Keratinocyte (primary cell): Measurements from ENCODE around the gene DDX11. TPM values are rescaled to one million over a fixed set of nuclear protein-coding genes. Genes with fewer than 3 reads are reported as not detected.

Experiments used
- DNase-seq: peaks from one replicate; pipeline ENCODE4 v3.0.0-alpha.2; 2011; ENCODE audit warnings: low read depth, missing footprints, low spot score
- FAIRE-seq: peaks from 2 replicates; lab custom pipeline; 2011; peaks lifted over from hg19 to GRCh38; lab: Jason Lieb, UNC
- H2AFZ ChIP-seq: 2 replicates; pipeline ENCODE4 v1.6.0; 2012; ENCODE audit warnings: low read length, control low read depth, inconsistent platforms; ENCODE audit not compliant: control insufficient read depth
- H3K27ac ChIP-seq: 2 replicates; pipeline ENCODE4 v1.5.1; 2011; ENCODE audit warnings: low read length; ENCODE audit not compliant: control insufficient read depth, insufficient read depth
- H3K27me3 ChIP-seq: 3 replicates; pipeline ENCODE4 v1.6.0; 2011; ENCODE audit warnings: low read length; ENCODE audit not compliant: control insufficient read depth, insufficient read depth; ENCODE audit errors: extremely low read depth
- H3K36me3 ChIP-seq, 2 experiments: 2 replicates in 1 of 2; 3 replicates in 1 of 2; pipeline ENCODE4 v1.5.1; 2011; ENCODE audit warnings: low read length in 2 of 2, mild to moderate bottlenecking in 1 of 2; ENCODE audit not compliant: control insufficient read depth in 2 of 2, insufficient read depth in 2 of 2; ENCODE audit errors: extremely low read depth in 1 of 2
- H3K4me1 ChIP-seq: 3 replicates; pipeline ENCODE4 v1.5.1; 2011; ENCODE audit warnings: low read length; ENCODE audit not compliant: control insufficient read depth, insufficient read depth; ENCODE audit errors: extremely low read depth
- H3K4me2 ChIP-seq: 3 replicates; pipeline ENCODE4 v1.6.0; 2011; ENCODE audit warnings: low read depth, low read length; ENCODE audit not compliant: control insufficient read depth, insufficient read depth; ENCODE audit errors: extremely low read depth
- H3K4me3 ChIP-seq, 3 experiments: fragments of 200-600 bp in 1 of 3; sonication (generic) in 1 of 3; 2 replicates in 2 of 3; 3 replicates in 1 of 3; pipeline ENCODE4 v1.5.1; 2011 to 2016; ENCODE audit warnings: low read length in 3 of 3, mild to moderate bottlenecking in 3 of 3, control low read depth in 2 of 3, inconsistent platforms in 1 of 3, low read depth in 1 of 3, mixed read lengths in 1 of 3, mixed run types in 1 of 3, moderate library complexity in 1 of 3; ENCODE audit not compliant: control insufficient read depth in 2 of 3, insufficient read depth in 2 of 3; ENCODE audit errors: extremely low read depth in 1 of 3
- H3K79me2 ChIP-seq: 2 replicates; pipeline ENCODE4 v1.6.0; 2012; ENCODE audit warnings: low read length; ENCODE audit not compliant: control insufficient read depth, insufficient read depth
- H3K9ac ChIP-seq: 3 replicates; pipeline ENCODE4 v1.6.0; 2011; ENCODE audit warnings: low read length; ENCODE audit not compliant: control insufficient read depth, insufficient read depth; ENCODE audit errors: extremely low read depth
- H3K9me1 ChIP-seq: 3 replicates; pipeline ENCODE4 v1.6.0; 2011; ENCODE audit warnings: low read length; ENCODE audit not compliant: control insufficient read depth, insufficient read depth; ENCODE audit errors: extremely low read depth
- H3K9me3 ChIP-seq: 2 replicates; pipeline ENCODE4 v1.5.1; 2012; ENCODE audit warnings: low read depth, low read length; ENCODE audit not compliant: control insufficient read depth
- H4K20me1 ChIP-seq: 3 replicates; pipeline ENCODE4 v1.6.0; 2011; ENCODE audit warnings: low read length; ENCODE audit not compliant: control insufficient read depth, insufficient read depth; ENCODE audit errors: extremely low read depth
- EZH2 ChIP-seq: IDR thresholded peaks from one replicate; pipeline ENCODE4 v1.6.1; 2012; ENCODE audit warnings: inconsistent platforms, mild to moderate bottlenecking, low read length, moderate library complexity
- dilution Hi-C: fragments of 300-500 bp; cut with MboI; formaldehyde crosslinking; loops from one replicate; pipeline ENCODE4 v1.7.0; 2020; ENCODE audit warnings: low sequenced_read_pairs; ENCODE audit not compliant: extremely low pct_ligation_motif_present
- polyA plus RNA-seq, 5 experiments: library from polyadenylated mRNA; depleted of rRNA in 3 of 5; stranded (reverse) in 3 of 5; stranded (forward) in 1 of 5; unstranded in 1 of 5; fragments of >200 nt; gene quantifications; 1 replicate in 1 of 5; 2 replicates in 3 of 5; 3 replicates in 1 of 5; pipeline versions ENCODE4 v1.2.1 to v1.2.3, GENCODE V29; 2011 to 2012; ENCODE audit warnings: missing spikeins in 2 of 5, low read depth in 1 of 5, low replicate concordance in 1 of 5
- TF ChIP-seq, protein P1 (sequence below), 3 experiments: IDR thresholded peaks in 1 of 3; conservative IDR thresholded peaks in 1 of 3; optimal IDR thresholded peaks in 1 of 3; 2 replicates in 2 of 3; 3 replicates in 1 of 3; pipeline versions ENCODE3 to v1.5.1; 2011; ENCODE audit warnings: low read length in 3 of 3, mild to moderate bottlenecking in 3 of 3, moderate library complexity in 2 of 3, control low read depth in 1 of 3, inconsistent platforms in 1 of 3; ENCODE audit not compliant: insufficient read depth in 2 of 3; ENCODE audit errors: extremely low read depth in 1 of 3

The DDX11 gene
- polyA plus RNA-seq, 1 donor (not counting 4 experiments of a cell fraction or from before 2014, with no cell fraction given) = 11.2 TPM

DNA sequence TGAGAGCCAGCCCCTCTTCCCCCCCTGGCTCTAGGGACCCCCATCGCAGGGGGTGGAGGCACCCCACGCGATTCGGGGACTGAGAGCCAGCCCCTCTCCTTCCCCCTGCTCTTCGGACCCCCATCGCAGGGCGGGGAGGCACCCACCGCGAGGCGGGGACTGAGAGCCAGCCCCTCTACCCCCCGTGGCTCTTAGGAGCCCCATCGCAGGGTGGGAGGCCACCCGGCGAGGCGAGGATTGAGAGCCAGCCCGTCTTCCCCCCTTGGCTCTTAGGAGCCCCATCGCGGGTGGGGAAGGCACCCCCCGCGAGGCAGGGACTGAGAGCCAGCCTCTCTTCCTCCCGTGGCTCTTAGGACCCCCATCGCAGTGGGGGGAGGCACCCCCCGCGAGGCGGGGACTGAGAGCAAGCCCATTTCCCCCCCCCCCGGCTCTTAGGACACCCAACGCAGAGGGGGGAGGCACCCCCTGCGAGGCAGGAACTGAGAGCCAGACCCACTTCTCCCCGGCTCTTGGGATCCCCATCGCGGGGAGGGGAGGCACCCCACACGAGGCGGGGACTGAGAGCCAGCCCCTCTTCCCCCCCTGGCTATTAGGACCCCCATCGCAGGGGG lies 45.6 kb downstream of the DDX11 start:
- Histone ChIP-seq H3K4me3 (no peak overlapping the region), H2AFZ (no peak overlapping the region), H3K36me3 (no peaks in the 10 kb centered on the region), H3K9me1 (no peaks in the 10 kb centered on the region), H3K9me3 (no peaks in the 10 kb centered on the region), H3K27ac (no peak overlapping the region), H3K4me1 (peaks cover 4% of the 10 kb centered on the region), H3K4me2 (no peak overlapping the region), H3K27me3 (peaks cover 30% of the 10 kb centered on the region), H3K9ac (no peak overlapping the region), H4K20me1 (no peaks in the 10 kb centered on the region), H3K79me2 (no peaks in the 10 kb centered on the region)
- dilution Hi-C loops = no loop called here
- FAIRE-seq (no peak), DNase-seq (no peak)
- TF ChIP-seq EZH2 = no peak
- TF ChIP-seq, protein P1, sequence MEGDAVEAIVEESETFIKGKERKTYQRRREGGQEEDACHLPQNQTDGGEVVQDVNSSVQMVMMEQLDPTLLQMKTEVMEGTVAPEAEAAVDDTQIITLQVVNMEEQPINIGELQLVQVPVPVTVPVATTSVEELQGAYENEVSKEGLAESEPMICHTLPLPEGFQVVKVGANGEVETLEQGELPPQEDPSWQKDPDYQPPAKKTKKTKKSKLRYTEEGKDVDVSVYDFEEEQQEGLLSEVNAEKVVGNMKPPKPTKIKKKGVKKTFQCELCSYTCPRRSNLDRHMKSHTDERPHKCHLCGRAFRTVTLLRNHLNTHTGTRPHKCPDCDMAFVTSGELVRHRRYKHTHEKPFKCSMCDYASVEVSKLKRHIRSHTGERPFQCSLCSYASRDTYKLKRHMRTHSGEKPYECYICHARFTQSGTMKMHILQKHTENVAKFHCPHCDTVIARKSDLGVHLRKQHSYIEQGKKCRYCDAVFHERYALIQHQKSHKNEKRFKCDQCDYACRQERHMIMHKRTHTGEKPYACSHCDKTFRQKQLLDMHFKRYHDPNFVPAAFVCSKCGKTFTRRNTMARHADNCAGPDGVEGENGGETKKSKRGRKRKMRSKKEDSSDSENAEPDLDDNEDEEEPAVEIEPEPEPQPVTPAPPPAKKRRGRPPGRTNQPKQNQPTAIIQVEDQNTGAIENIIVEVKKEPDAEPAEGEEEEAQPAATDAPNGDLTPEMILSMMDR (optimal IDR thresholded peaks at IDR 0.05 in 1 of 3, IDR thresholded peaks at IDR 0.05 in 1 of 3, conservative IDR thresholded peaks at IDR 0.05 in 1 of 3; ENCODE audit: extremely low read depth in 1 of 3, insufficient read depth in 2 of 3, low read length in 3 of 3) = no peak

DNA sequence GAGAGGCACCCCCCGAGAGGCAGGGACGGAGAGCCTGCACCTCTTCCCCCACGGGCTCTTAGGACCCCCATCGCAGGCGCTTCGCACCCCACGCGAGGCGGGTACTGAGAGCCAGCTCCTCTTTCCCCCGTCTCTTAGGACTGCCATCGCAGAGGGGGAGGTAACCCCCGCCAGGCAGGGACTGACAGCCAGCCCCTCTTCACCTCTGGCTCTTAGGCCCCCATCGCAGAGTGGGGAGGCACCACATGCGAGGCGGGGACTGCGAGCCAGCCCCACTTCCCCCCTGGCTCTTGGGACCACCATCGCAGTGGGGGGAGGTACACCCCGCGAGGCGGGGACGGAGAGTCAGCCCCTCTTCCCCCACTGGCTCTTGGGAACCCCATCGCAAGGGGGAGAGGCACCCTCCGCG lies 46.1 kb downstream of the DDX11 start:
- Histone ChIP-seq H3K27me3 (peaks cover 30% of the 10 kb centered on the region), H3K9ac (no peak overlapping the region), H3K9me1 (no peaks in the 10 kb centered on the region), H3K9me3 (no peaks in the 10 kb centered on the region), H3K36me3 (no peaks in the 10 kb centered on the region), H3K4me2 (no peak overlapping the region), H3K4me3 (no peak overlapping the region), H4K20me1 (no peaks in the 10 kb centered on the region), H3K27ac (no peak overlapping the region), H3K79me2 (no peaks in the 10 kb centered on the region), H2AFZ (no peak overlapping the region), H3K4me1 (peaks cover 4% of the 10 kb centered on the region)
- FAIRE-seq (no peak), DNase-seq (no peak)
- dilution Hi-C loops = no loop called here
- TF ChIP-seq EZH2 = no peak
- TF ChIP-seq, protein P1 (optimal IDR thresholded peaks at IDR 0.05 in 1 of 3, IDR thresholded peaks at IDR 0.05 in 1 of 3, conservative IDR thresholded peaks at IDR 0.05 in 1 of 3; ENCODE audit: extremely low read depth in 1 of 3, insufficient read depth in 2 of 3, low read length in 3 of 3) = no peak
